Memory B cell (primary cell): ENCODE measurements around the gene CLTCL1.

Source experiments
- ATAC-seq: fragments of 150-1000 bp; cut with Tn5 transposase; 2 replicates; pipeline ENCODE4 v1.10.0; 2021; ENCODE audit warnings: low read depth, mild to moderate bottlenecking, moderate library complexity
- DNase-seq, 2 donors: peaks; one replicate each; pipeline ENCODE4 v3.0.0; 2022; ENCODE audit warnings: low spot score in 2 of 2
- H3K27ac Mint-ChIP-seq: one replicate; pipeline ENCODE4 v1.8.0; 2022; ENCODE audit warnings: mild to moderate bottlenecking, moderate library complexity, mixed read lengths
- H3K27me3 Mint-ChIP-seq: one replicate; pipeline ENCODE4 v1.8.0; 2022; ENCODE audit warnings: mixed read lengths
- H3K36me3 Mint-ChIP-seq: one replicate; pipeline ENCODE4 v1.8.0; 2022; ENCODE audit warnings: mild to moderate bottlenecking, mixed read lengths
- H3K4me1 Mint-ChIP-seq: one replicate; pipeline ENCODE4 v1.8.0; 2022; ENCODE audit warnings: mixed read lengths
- H3K4me3 Mint-ChIP-seq: one replicate; pipeline ENCODE4 v1.8.0; 2022; ENCODE audit warnings: mild to moderate bottlenecking, moderate library complexity, mixed read lengths
- H3K9me3 Mint-ChIP-seq: one replicate; pipeline ENCODE4 v1.8.0; 2022; ENCODE audit warnings: mixed read lengths

Gene CLTCL1

GRCh38 chr22:19196841-19197612 is 94.5 kb downstream of the CLTCL1 start:
- H3K27me3 Mint-ChIP-seq, result peaks cover 4% of the 10 kb centered on the region
- no peak overlapping the region for H3K27ac Mint-ChIP-seq

DNA sequence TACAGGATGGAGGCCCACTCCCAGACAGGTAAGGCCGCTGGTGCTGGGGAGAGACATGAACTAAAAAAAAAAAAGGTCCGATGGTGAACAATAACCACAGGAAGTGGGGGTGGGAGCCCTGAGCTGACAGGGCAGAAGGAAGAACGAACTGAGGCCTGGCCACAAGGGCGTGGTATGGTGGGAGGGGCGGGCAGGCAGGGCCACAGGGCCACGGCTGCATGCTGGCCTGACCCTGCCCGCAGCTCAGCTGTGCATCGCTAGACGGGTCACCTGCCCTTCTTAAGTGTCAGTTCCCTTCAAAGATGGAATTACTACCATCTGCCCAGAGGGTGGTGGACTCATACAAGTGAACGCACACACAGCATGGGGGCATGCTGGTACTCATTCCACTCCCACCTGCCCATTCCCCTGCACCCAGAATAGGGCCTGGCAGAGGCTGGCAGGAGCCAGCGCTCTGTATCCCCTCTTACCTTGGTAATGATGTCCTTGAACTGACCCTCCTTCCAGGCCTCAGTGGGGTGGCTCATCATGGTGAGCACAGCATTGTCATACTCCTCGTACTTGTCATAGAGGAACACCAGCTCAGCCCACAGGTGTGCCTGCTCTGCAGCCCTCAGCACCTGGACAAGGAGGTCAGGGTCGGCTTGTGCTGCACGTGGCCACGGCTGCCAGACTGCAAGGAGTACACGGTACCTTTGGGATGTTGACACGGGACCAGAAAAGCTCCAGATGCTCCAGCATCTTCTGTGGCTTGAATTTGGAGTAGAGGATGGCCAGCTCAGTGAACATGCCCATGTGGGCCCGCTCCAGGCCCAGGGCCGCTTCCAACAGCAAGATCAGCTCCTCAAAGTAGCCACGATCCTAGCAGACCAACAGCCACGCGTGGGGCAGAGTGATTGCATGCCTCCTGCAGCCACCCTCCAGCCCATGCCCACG is 95.5 kb downstream of the CLTCL1 start:
- H3K27ac Mint-ChIP-seq, result no peak overlapping the region
- DNase-seq (no peak), ATAC-seq (no peak)
- no peaks in the 10 kb centered on the region for H3K9me3 Mint-ChIP-seq
- H3K27me3 Mint-ChIP-seq, result peaks cover 4% of the 10 kb centered on the region
- no peak overlapping the region for H3K4me3 Mint-ChIP-seq
- no peaks in the 10 kb centered on the region for H3K36me3 Mint-ChIP-seq
- peaks cover 13% of the 10 kb centered on the region for H3K4me1 Mint-ChIP-seq

More at GRCh38 chr22:19196841-19197612, 94.5 kb downstream of the CLTCL1 start:
- Mint-ChIP-seq H3K9me3 (no peaks in the 10 kb centered on the region), H3K4me3 (no peak overlapping the region), H3K4me1 (peaks cover 13% of the 10 kb centered on the region), H3K36me3 (no peaks in the 10 kb centered on the region)
- DNase-seq, result no peak
- no peak for ATAC-seq

- no peak overlapping the region for H3K27ac Mint-ChIP-seq
- H3K4me1 Mint-ChIP-seq, result peaks cover 13% of the 10 kb centered on the region
- no peak for ATAC-seq
- no peak for DNase-seq
- H3K4me3 Mint-ChIP-seq, result no peak overlapping the region
- H3K36me3 Mint-ChIP-seq, result no peaks in the 10 kb centered on the region
- H3K27me3 Mint-ChIP-seq, result peaks cover 4% of the 10 kb centered on the region
- no peaks in the 10 kb centered on the region for H3K9me3 Mint-ChIP-seq
Observed at GRCh38 chr22:19194766-19195536, 96.6 kb downstream of the CLTCL1 start.

- Mint-ChIP-seq H3K9me3 (no peaks in the 10 kb centered on the region), H3K36me3 (no peaks in the 10 kb centered on the region), H3K4me3 (no peak overlapping the region), H3K4me1 (peaks cover 13% of the 10 kb centered on the region), H3K27ac (no peak overlapping the region), H3K27me3 (peaks cover 4% of the 10 kb centered on the region)
- ATAC-seq (no peak), DNase-seq (no peak)
Observed at GRCh38 chr22:19193879-19194278, 97.6 kb downstream of the CLTCL1 start.

GRCh38 chr22:19187716-19188563 is 103.6 kb downstream of the CLTCL1 start:
- no peaks in the 10 kb centered on the region for H3K9me3 Mint-ChIP-seq
- ATAC-seq (no peak), DNase-seq (no peak)
- H3K27ac Mint-ChIP-seq, result no peak overlapping the region
- H3K4me1 Mint-ChIP-seq, result peaks cover 2% of the 10 kb centered on the region
- no peak overlapping the region for H3K4me3 Mint-ChIP-seq
- H3K27me3 Mint-ChIP-seq, result peaks cover 2% of the 10 kb centered on the region
- no peaks in the 10 kb centered on the region for H3K36me3 Mint-ChIP-seq

GRCh38 chr22:19184276-19184997 is 107.1 kb downstream of the CLTCL1 start:
- Mint-ChIP-seq H3K27me3 (peaks cover 2% of the 10 kb centered on the region), H3K4me1 (peaks cover 9% of the 10 kb centered on the region), H3K4me3 (no peak overlapping the region), H3K36me3 (no peaks in the 10 kb centered on the region), H3K9me3 (no peaks in the 10 kb centered on the region), H3K27ac (no peak overlapping the region)
- ATAC-seq, result no peak
- no peak for DNase-seq

DNA sequence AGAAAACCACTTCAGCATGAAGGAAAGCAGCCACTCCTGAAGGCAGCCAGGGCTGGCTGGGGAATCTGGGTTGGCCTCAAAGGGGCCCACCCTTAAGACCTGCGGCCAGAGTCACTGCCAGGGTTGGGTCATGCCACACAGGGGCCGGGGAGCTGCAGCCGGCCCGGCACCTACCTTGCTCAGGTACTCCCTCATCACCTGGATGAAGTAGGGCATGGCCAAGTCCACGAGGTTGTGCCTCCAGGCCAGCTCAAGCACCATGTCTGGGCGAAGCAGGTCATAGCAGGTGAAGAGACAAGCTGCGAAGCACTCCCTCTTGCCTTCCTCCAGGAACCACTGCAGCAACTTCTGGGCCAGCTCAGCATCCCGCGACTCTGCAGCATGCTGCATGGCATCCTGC is 108.3 kb downstream of the CLTCL1 start:
- H3K4me3 Mint-ChIP-seq, result no peak overlapping the region
- H3K4me1 Mint-ChIP-seq, result peaks cover 9% of the 10 kb centered on the region
- H3K27ac Mint-ChIP-seq, result peak overlapping the region; percentile 46
- H3K9me3 Mint-ChIP-seq, result no peaks in the 10 kb centered on the region
- DNase-seq (no peak), ATAC-seq (no peak)
- H3K27me3 Mint-ChIP-seq, result peaks cover 2% of the 10 kb centered on the region
- no peaks in the 10 kb centered on the region for H3K36me3 Mint-ChIP-seq

- peaks cover 2% of the 10 kb centered on the region for H3K27me3 Mint-ChIP-seq
- H3K4me3 Mint-ChIP-seq, result no peak overlapping the region
Observed at GRCh38 chr22:19182472-19183157, 108.9 kb downstream of the CLTCL1 start.

DNA sequence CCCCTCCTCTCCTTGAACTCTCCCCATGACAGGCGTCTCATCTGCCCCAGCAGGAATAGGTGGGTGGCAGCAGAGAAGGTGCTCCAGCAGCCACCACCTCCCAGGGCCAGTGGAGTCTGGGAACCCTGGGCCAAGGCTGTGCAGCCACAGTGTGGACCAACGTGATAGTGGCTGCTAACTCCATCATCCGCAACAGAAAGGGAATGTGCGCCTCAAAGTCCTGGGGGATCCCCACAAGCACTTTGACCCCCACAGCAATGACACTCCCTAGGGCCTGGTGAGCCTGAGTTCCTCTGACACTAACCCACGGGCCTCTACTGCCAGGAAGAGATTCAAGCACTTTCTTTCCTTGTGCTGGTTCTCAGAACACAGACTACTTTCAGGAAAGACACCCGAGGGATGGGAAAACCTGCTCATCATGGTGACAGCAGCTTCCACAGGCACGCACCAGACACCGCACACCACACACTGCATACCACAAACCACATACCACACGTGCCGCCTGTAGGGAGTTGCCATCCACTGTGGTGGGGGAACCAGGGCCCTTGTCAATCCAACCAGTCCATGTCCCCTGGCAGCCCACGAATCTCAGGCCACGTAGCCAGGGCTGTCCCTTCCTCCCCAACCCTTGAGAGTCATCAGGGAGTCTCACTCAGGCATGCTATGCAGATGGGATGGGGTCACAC is 109.6 kb downstream of the CLTCL1 start:
- H3K4me1 Mint-ChIP-seq, result peaks cover 13% of the 10 kb centered on the region

More at GRCh38 chr22:19182472-19183157, 108.9 kb downstream of the CLTCL1 start:
- DNase-seq (no peak), ATAC-seq (no peak)
- Mint-ChIP-seq H3K27ac (no peak overlapping the region), H3K36me3 (no peaks in the 10 kb centered on the region), H3K4me1 (peaks cover 12% of the 10 kb centered on the region), H3K9me3 (no peaks in the 10 kb centered on the region)

GRCh38 chr22:19180740-19181410 is 110.6 kb downstream of the CLTCL1 start:
- Mint-ChIP-seq H3K4me1 (peaks cover 19% of the 10 kb centered on the region), H3K9me3 (no peaks in the 10 kb centered on the region), H3K27ac (no peak overlapping the region), H3K4me3 (no peak overlapping the region), H3K36me3 (no peaks in the 10 kb centered on the region), H3K27me3 (peaks cover 2% of the 10 kb centered on the region)
- DNase-seq (no peak), ATAC-seq (no peak)

More for the DNA sequence above, 109.6 kb downstream of the CLTCL1 start:
- H3K27me3 Mint-ChIP-seq, result peaks cover 2% of the 10 kb centered on the region
- no peak for DNase-seq
- H3K27ac Mint-ChIP-seq, result no peak overlapping the region
- no peaks in the 10 kb centered on the region for H3K36me3 Mint-ChIP-seq
- no peaks in the 10 kb centered on the region for H3K9me3 Mint-ChIP-seq
- no peak for ATAC-seq
- H3K4me3 Mint-ChIP-seq, result no peak overlapping the region

GRCh38 chr22:19180234-19180633 is 111.3 kb downstream of the CLTCL1 start:
- H3K27me3 Mint-ChIP-seq, result peaks cover 2% of the 10 kb centered on the region
- no peaks in the 10 kb centered on the region for H3K36me3 Mint-ChIP-seq
- no peaks in the 10 kb centered on the region for H3K9me3 Mint-ChIP-seq
- H3K4me3 Mint-ChIP-seq, result no peak overlapping the region
- ATAC-seq (no peak), DNase-seq (no peak)
- peaks cover 22% of the 10 kb centered on the region for H3K4me1 Mint-ChIP-seq
- H3K27ac Mint-ChIP-seq, result no peak overlapping the region
